H9 (cell line): Measurements from ENCODE around the gene ARMC9. TPM values are rescaled to one million over a fixed set of nuclear protein-coding genes. Genes with fewer than 3 reads are reported as not detected.

Experiments used
- DNase-seq: peaks from one replicate; pipeline ENCODE4 v3.0.0-alpha.2; 2017
- H2AFZ ChIP-seq: one replicate; pipeline ENCODE4 v1.6.1; 2013; ENCODE audit warnings: mild to moderate bottlenecking, low read length, control low read depth, moderate library complexity
- H2AK5ac ChIP-seq: 2 replicates; pipeline ENCODE4 v1.6.1; 2013; ENCODE audit warnings: low read length, control low read depth, mixed read lengths; ENCODE audit not compliant: insufficient read length
- H2BK120ac ChIP-seq: one replicate; pipeline ENCODE4 v1.6.1; 2013; ENCODE audit warnings: low read depth, mild to moderate bottlenecking, low read length, control low read depth, inconsistent platforms; ENCODE audit not compliant: poor library complexity, severe bottlenecking
- H2BK12ac ChIP-seq: 2 replicates; pipeline ENCODE4 v1.6.1; 2013; ENCODE audit warnings: low read length, control low read depth, mixed read lengths, low read depth; ENCODE audit not compliant: insufficient read length
- H2BK15ac ChIP-seq: 2 replicates; pipeline ENCODE4 v1.6.1; 2013; ENCODE audit warnings: low read depth, low read length, control low read depth
- H2BK20ac ChIP-seq: one replicate; pipeline ENCODE4 v1.6.1; 2013; ENCODE audit warnings: low read depth, mild to moderate bottlenecking, low read length, control low read depth, inconsistent platforms; ENCODE audit not compliant: poor library complexity, severe bottlenecking
- H2BK5ac ChIP-seq: 2 replicates; pipeline ENCODE4 v1.6.1; 2013; ENCODE audit warnings: low read length, control low read depth, mixed read lengths; ENCODE audit not compliant: insufficient read length
- H3K14ac ChIP-seq: 2 replicates; pipeline ENCODE4 v1.6.1; 2013; ENCODE audit warnings: low read length, control low read depth; ENCODE audit not compliant: insufficient read depth
- H3K18ac ChIP-seq: 2 replicates; pipeline ENCODE4 v1.6.1; 2013; ENCODE audit warnings: low read depth, mild to moderate bottlenecking, mixed read lengths, low read length, control low read depth; ENCODE audit not compliant: insufficient read length
- H3K23ac ChIP-seq: 2 replicates; pipeline ENCODE4 v1.6.1; 2013; ENCODE audit warnings: low read length, control low read depth, mixed read lengths, low read depth; ENCODE audit not compliant: insufficient read length
- H3K23me2 ChIP-seq: 2 replicates; pipeline ENCODE4 v1.6.1; 2013; ENCODE audit warnings: low read depth, mild to moderate bottlenecking, mixed read lengths, low read length, control low read depth; ENCODE audit not compliant: insufficient read length, poor library complexity, severe bottlenecking
- H3K27ac ChIP-seq: 2 replicates; pipeline ENCODE4 v1.5.1; 2013; ENCODE audit warnings: low read length, control low read depth, mixed read lengths, low read depth; ENCODE audit not compliant: insufficient read length
- H3K27me3 ChIP-seq: 2 replicates; pipeline ENCODE4 v1.6.1; 2013; ENCODE audit warnings: low read length, control low read depth, inconsistent platforms; ENCODE audit not compliant: insufficient read depth
- H3K4ac ChIP-seq: 2 replicates; pipeline ENCODE4 v1.6.1; 2013; ENCODE audit warnings: low read depth, mild to moderate bottlenecking, control low read depth, inconsistent platforms, low read length, moderate library complexity
- H3K4me1 ChIP-seq: 2 replicates; pipeline ENCODE4 v1.6.1; 2013; ENCODE audit warnings: low read length, control low read depth, inconsistent platforms; ENCODE audit not compliant: insufficient read depth
- H3K4me2 ChIP-seq: 2 replicates; pipeline ENCODE4 v1.6.1; 2013; ENCODE audit warnings: low read length, control low read depth, mixed read lengths; ENCODE audit not compliant: insufficient read length, insufficient read depth
- H3K56ac ChIP-seq: 2 replicates; pipeline ENCODE4 v1.6.1; 2013; ENCODE audit warnings: low read depth, mild to moderate bottlenecking, mixed read lengths, low read length, control low read depth; ENCODE audit not compliant: insufficient read length
- H3K79me1 ChIP-seq: 2 replicates; pipeline ENCODE4 v1.6.1; 2013; ENCODE audit warnings: low read depth, mild to moderate bottlenecking, moderate library complexity, low read length, control low read depth, inconsistent platforms; ENCODE audit not compliant: insufficient read depth, poor library complexity, severe bottlenecking
- H3K79me2 ChIP-seq: 2 replicates; pipeline ENCODE4 v1.6.1; 2013; ENCODE audit warnings: low read length, control low read depth, inconsistent platforms; ENCODE audit not compliant: insufficient read depth
- H3K9ac ChIP-seq: 2 replicates; pipeline ENCODE4 v1.6.1; 2013; ENCODE audit warnings: low read length, control low read depth, mixed read lengths; ENCODE audit not compliant: insufficient read length; ENCODE audit errors: extremely low read depth
- H3K9me3 ChIP-seq: one replicate; pipeline ENCODE4 v1.6.1; 2013; ENCODE audit warnings: low read depth, low read length, inconsistent platforms; ENCODE audit not compliant: control insufficient read depth
- H3T11ph ChIP-seq: one replicate; pipeline ENCODE4 v1.6.1; 2013; ENCODE audit warnings: mild to moderate bottlenecking, low read length, control low read depth, inconsistent platforms
- H4K20me1 ChIP-seq: one replicate; pipeline ENCODE4 v1.6.1; 2013; ENCODE audit not compliant: control insufficient read depth, insufficient read length, insufficient read depth
- H4K5ac ChIP-seq: 2 replicates; pipeline ENCODE4 v1.6.1; 2013; ENCODE audit warnings: low read depth, mild to moderate bottlenecking, mixed read lengths, low read length, control low read depth; ENCODE audit not compliant: insufficient read length
- H4K8ac ChIP-seq: replicated peaks from 2 replicates; pipeline ENCODE4 v1.6.1; 2013; ENCODE audit warnings: low read length, control low read depth, mixed read lengths, low read depth; ENCODE audit not compliant: insufficient read length
- H4K91ac ChIP-seq: 2 replicates; pipeline ENCODE4 v1.6.1; 2013; ENCODE audit warnings: low read depth, mild to moderate bottlenecking, moderate library complexity, mixed read lengths, low read length, control low read depth; ENCODE audit not compliant: insufficient read length
- H3K27ac Mint-ChIP-seq, 3 experiments: 2 replicates in 2 of 3; 3 replicates in 1 of 3; pipeline ENCODE4 v1.8.0; 2020 to 2021; ENCODE audit warnings: mixed read lengths in 3 of 3, mild to moderate bottlenecking in 1 of 3, moderate library complexity in 1 of 3
- H3K27me3 Mint-ChIP-seq: 2 replicates; pipeline ENCODE4 v1.8.0; 2021; ENCODE audit warnings: low read depth, mild to moderate bottlenecking, moderate library complexity, mixed read lengths
- H3K36me3 Mint-ChIP-seq, 3 experiments: 2 replicates in 2 of 3; 3 replicates in 1 of 3; pipeline ENCODE4 v1.8.0; 2020 to 2021; ENCODE audit warnings: low read depth in 3 of 3, mixed read lengths in 3 of 3; ENCODE audit not compliant: insufficient read depth in 1 of 3
- H3K4me1 Mint-ChIP-seq, 2 experiments: 2 replicates each; pipeline ENCODE4 v1.8.0; 2020; ENCODE audit warnings: mixed read lengths in 2 of 2
- H3K4me3 Mint-ChIP-seq, 2 experiments: 2 replicates in 1 of 2; 3 replicates in 1 of 2; pipeline ENCODE4 v1.8.0; 2020 to 2021; ENCODE audit warnings: mild to moderate bottlenecking in 2 of 2, mixed read lengths in 2 of 2, moderate library complexity in 1 of 2
- H3K9me3 Mint-ChIP-seq, 2 experiments: 2 replicates in 1 of 2; 3 replicates in 1 of 2; pipeline ENCODE4 v1.8.0; 2020; ENCODE audit warnings: mild to moderate bottlenecking in 2 of 2, mixed read lengths in 2 of 2, moderate library complexity in 1 of 2
- WGBS: extraction: QIAGEN DNeasy Blood & Tissue Kit; methylation state at CpG from one replicate; pipeline ENCODE4 v1.1.7; 2013; ENCODE audit warnings: missing lambda C conversion rate, low lambda C conversion rate, mixed read lengths; ENCODE audit not compliant: insufficient read length; ENCODE audit errors: extremely low coverage; 5-methylcytosine and 5-hydroxymethylcytosine counted together
- total RNA-seq: library from RNA; stranded (reverse); gene quantifications from 2 replicates; pipeline ENCODE4 v1.2.1, GENCODE V29; 2021
- TF ChIP-seq, protein P1 (sequence below): fragments of 200-600 bp; sonication (generic); conservative IDR thresholded peaks from 3 replicates; pipeline ENCODE4 v1.8.0; 2021; ENCODE audit warnings: antibody characterized with exemption, mild to moderate bottlenecking

ARMC9 gene
- total RNA-seq, 1 experiment from 2014 or later: 37.6 TPM

DNA sequence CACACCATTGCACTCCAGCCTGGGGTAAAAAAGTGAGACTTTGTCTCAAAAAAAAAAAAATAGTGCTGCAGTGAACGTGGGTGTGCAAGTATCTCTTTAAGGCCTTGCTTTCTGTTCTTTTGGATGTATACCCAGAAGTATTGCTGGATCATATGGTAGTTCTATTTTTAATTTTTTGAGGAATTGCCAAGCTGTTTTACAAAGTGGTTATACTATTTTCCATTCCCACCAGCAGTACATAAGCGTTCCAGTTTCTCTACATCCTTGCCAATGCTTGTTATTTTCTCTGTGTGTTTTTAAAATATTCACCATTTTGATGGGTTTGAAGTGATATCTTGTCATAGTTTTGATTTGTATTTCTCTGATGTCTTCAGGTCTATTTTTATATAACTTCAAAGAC lies 13.1 kb downstream of the ARMC9 start:
- no peak overlapping the region for H3K18ac ChIP-seq
- H3K4me2 ChIP-seq: no peak overlapping the region
- no peak overlapping the region for H2BK15ac ChIP-seq
- no peaks in the 10 kb centered on the region for H3K23me2 ChIP-seq
- no peak overlapping the region for H3K4me3 Mint-ChIP-seq
- H3K9me3 ChIP-seq: no peaks in the 10 kb centered on the region
- peaks cover 9 to 62% (median 37%) of the 10 kb centered on the region in 3 experiments; a peak in 6 of 7 replicates for H3K36me3 Mint-ChIP-seq
- H3K4me1 Mint-ChIP-seq: no peaks in the 10 kb centered on the region
- H4K20me1 ChIP-seq: no peaks in the 10 kb centered on the region
- H3K79me2 ChIP-seq: no peaks in the 10 kb centered on the region
- no peak overlapping the region for H3K56ac ChIP-seq
- H2BK20ac ChIP-seq: no peak overlapping the region
- H3K27me3 Mint-ChIP-seq: no peaks in the 10 kb centered on the region
- no peak overlapping the region for H3K14ac ChIP-seq
- no peak overlapping the region for H4K5ac ChIP-seq
- H3K9ac ChIP-seq: no peak overlapping the region
- TF ChIP-seq, protein P1, sequence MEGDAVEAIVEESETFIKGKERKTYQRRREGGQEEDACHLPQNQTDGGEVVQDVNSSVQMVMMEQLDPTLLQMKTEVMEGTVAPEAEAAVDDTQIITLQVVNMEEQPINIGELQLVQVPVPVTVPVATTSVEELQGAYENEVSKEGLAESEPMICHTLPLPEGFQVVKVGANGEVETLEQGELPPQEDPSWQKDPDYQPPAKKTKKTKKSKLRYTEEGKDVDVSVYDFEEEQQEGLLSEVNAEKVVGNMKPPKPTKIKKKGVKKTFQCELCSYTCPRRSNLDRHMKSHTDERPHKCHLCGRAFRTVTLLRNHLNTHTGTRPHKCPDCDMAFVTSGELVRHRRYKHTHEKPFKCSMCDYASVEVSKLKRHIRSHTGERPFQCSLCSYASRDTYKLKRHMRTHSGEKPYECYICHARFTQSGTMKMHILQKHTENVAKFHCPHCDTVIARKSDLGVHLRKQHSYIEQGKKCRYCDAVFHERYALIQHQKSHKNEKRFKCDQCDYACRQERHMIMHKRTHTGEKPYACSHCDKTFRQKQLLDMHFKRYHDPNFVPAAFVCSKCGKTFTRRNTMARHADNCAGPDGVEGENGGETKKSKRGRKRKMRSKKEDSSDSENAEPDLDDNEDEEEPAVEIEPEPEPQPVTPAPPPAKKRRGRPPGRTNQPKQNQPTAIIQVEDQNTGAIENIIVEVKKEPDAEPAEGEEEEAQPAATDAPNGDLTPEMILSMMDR: no peak
- no peaks in the 10 kb centered on the region for H3K4me1 ChIP-seq
- H2BK120ac ChIP-seq: no peak overlapping the region
- no peak overlapping the region for H3K4ac ChIP-seq
- no peaks in the 10 kb centered on the region for H3K79me1 ChIP-seq
- H3K9me3 Mint-ChIP-seq: no peaks in the 10 kb centered on the region
- H4K8ac ChIP-seq: no peak overlapping the region
- H3K27me3 ChIP-seq: no peaks in the 10 kb centered on the region
- DNase-seq: no peak
- H2AK5ac ChIP-seq: no peak overlapping the region
- H2BK12ac ChIP-seq: no peak overlapping the region
- H2BK5ac ChIP-seq: no peak overlapping the region
- no peak overlapping the region for H3T11ph ChIP-seq
- H2AFZ ChIP-seq: no peak overlapping the region
- no peak overlapping the region for H3K27ac ChIP-seq
- H3K23ac ChIP-seq: no peak overlapping the region
- H4K91ac ChIP-seq: no peak overlapping the region
- H3K27ac Mint-ChIP-seq: no peak overlapping the region
- WGBS: no CpG with 5 or more reads among the region's 2 CpGs
